Ovary (tissue), 3 donors: ENCODE data around the gene AQP2.

Experiments
- CTCF ChIP-seq, 3 donors: fragments of 450-650 bp in 2 of 3; fragments of 200-600 bp in 1 of 3; IDR thresholded peaks; one replicate each; pipeline versions ENCODE4 v1.5.1 to v1.8.0; 2016 to 2022; ENCODE audit warnings: antibody characterized with exemption in 3 of 3, mild to moderate bottlenecking in 1 of 3
- EP300 ChIP-seq: sonication (generic); formaldehyde crosslinking; IDR thresholded peaks from one replicate; pipeline ENCODE4 v1.6.1; 2017; ENCODE audit warnings: antibody characterized with exemption
- POLR2A ChIP-seq: fragments of 450-650 bp; IDR thresholded peaks from one replicate; pipeline ENCODE4 v1.6.1; 2017; ENCODE audit warnings: antibody characterized with exemption, mild to moderate bottlenecking, moderate library complexity
- donor health status: DM: no; HTN: no; CAD: no.

- TF ChIP-seq EP300, result no peak
- no peak for TF ChIP-seq CTCF (IDR thresholded peaks at IDR 0.05)
- no peak for TF ChIP-seq POLR2A
Measured at GRCh38 chr12:49982246-49983087, 31.9 kb downstream of the AQP2 start.
